ENCODE measurements around the gene OTOL1. TPM values are rescaled to one million over a fixed set of nuclear protein-coding genes. Genes with fewer than 3 reads are reported as not detected.

Gene OTOL1
- total RNA-seq (not detected), polyA plus RNA-seq (ENCODE audit: insufficient read length in 6 of 6) (not detected)
- long read RNA-seq, donor 1 = 0 reads
- long read RNA-seq, donor 2 = 0 reads
- long read RNA-seq, donor 3 = 0 reads
- long read RNA-seq, donor 4 = 0 reads
- long read RNA-seq, donor 5 = 0 reads
- long read RNA-seq, donor 6 = 0 reads
- long read RNA-seq, donor 7 = 0 reads
- long read RNA-seq, donor 8 = 0 reads
- long read RNA-seq, donor 9 = 0 reads
- long read RNA-seq, donor 10 = 0 reads
- long read RNA-seq, donor 11 = 0 reads
- long read RNA-seq, donor 12 = 0 reads

- TF ChIP-seq, protein P1, sequence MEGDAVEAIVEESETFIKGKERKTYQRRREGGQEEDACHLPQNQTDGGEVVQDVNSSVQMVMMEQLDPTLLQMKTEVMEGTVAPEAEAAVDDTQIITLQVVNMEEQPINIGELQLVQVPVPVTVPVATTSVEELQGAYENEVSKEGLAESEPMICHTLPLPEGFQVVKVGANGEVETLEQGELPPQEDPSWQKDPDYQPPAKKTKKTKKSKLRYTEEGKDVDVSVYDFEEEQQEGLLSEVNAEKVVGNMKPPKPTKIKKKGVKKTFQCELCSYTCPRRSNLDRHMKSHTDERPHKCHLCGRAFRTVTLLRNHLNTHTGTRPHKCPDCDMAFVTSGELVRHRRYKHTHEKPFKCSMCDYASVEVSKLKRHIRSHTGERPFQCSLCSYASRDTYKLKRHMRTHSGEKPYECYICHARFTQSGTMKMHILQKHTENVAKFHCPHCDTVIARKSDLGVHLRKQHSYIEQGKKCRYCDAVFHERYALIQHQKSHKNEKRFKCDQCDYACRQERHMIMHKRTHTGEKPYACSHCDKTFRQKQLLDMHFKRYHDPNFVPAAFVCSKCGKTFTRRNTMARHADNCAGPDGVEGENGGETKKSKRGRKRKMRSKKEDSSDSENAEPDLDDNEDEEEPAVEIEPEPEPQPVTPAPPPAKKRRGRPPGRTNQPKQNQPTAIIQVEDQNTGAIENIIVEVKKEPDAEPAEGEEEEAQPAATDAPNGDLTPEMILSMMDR (IDR thresholded peaks at IDR 0.05) = no peak
- Histone ChIP-seq H3K9me3 (no peaks in the 10 kb centered on the region), H3K36me3 (no peaks in the 10 kb centered on the region), H3K27ac (no peak within 1 kb of the TSS), H3K4me1 (no peaks in the 10 kb centered on the region), H3K4me3 (no peak within 1 kb of the TSS), H3K27me3 (no peaks in the 10 kb centered on the region)
- no peak for ATAC-seq
- no peak for DNase-seq
- intact Hi-C loops (cut with DNase I) = no loop called here
Measured at GRCh38 chr3:161496508-161496907, at the start of gene OTOL1. Gene OTOL1, plus strand, starts transcription at chr3:161496808. Its CDS starts 0 bp downstream, at chr3:161496808.

- Histone ChIP-seq H3K27me3 (no peaks in the 10 kb centered on the region), H3K27ac (no peak overlapping the region), H3K4me1 (no peaks in the 10 kb centered on the region), H3K9me3 (no peaks in the 10 kb centered on the region), H3K36me3 (no peaks in the 10 kb centered on the region), H3K4me3 (no peak overlapping the region)
- intact Hi-C loops (cut with DNase I) = no loop called here
- ATAC-seq (no peak), DNase-seq (no peak)
- TF ChIP-seq, protein P1 (IDR thresholded peaks at IDR 0.05) = no peak
Measured at GRCh38 chr3:161449785-161450184, 46.8 kb upstream of the OTOL1 start.

- DNase-seq (peak in 1 of 4 donors; percentile 14), ATAC-seq (peak; percentile 62)
- TF ChIP-seq, protein P1 (IDR thresholded peaks at IDR 0.05) = no peak
- H3K27me3 ChIP-seq = no peaks in the 10 kb centered on the region
- no peaks in the 10 kb centered on the region for H3K36me3 ChIP-seq
- peaks cover 0 to 4% of the 10 kb centered on the region in 2 donors for H3K9me3 ChIP-seq
- H3K27ac ChIP-seq = no peak overlapping the region
- no peaks in the 10 kb centered on the region for H3K4me1 ChIP-seq
- H3K4me3 ChIP-seq = no peak overlapping the region
- intact Hi-C loops (cut with DNase I) = no loop called here
Measured at GRCh38 chr3:161452179-161452578, 44.4 kb upstream of the OTOL1 start.

DNA sequence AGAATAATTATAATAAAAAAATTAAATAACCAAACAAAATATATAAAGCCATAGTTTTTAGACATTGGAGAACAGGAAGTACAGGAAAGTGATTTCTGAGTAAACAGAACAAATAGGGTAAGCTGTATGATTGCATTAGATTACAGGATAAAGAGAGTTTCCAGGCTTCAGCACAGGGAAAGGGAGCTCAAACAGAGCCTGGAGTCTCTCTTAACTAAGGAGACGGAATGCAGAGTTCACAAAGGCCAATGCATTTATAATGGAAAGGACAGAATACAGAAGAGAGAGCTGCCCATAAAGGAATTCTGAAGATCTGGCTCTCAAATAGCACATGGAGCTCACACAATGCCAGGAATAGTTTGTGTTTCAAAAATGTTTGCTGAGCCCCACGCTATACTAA is 42.0 kb upstream of the OTOL1 start:
- H3K36me3 ChIP-seq = no peaks in the 10 kb centered on the region
- H3K4me1 ChIP-seq = no peaks in the 10 kb centered on the region
- no peak for DNase-seq

GRCh38 chr3:161455962-161456361 is 40.6 kb upstream of the OTOL1 start:
- H3K27me3 ChIP-seq = no peaks in the 10 kb centered on the region
- no peak for ATAC-seq
- intact Hi-C loops (cut with DNase I) = no loop called here
- no peak overlapping the region for H3K27ac ChIP-seq
- TF ChIP-seq, protein P1 (IDR thresholded peaks at IDR 0.05) = no peak
- no peak for DNase-seq
- no peaks in the 10 kb centered on the region for H3K4me1 ChIP-seq
- no peaks in the 10 kb centered on the region for H3K36me3 ChIP-seq
- no peak overlapping the region for H3K4me3 ChIP-seq
- H3K9me3 ChIP-seq = peaks cover 0 to 4% of the 10 kb centered on the region in 2 donors

More for the DNA sequence above, 42.0 kb upstream of the OTOL1 start:
- Histone ChIP-seq H3K27me3 (no peaks in the 10 kb centered on the region), H3K27ac (no peak overlapping the region), H3K4me3 (no peak overlapping the region), H3K9me3 (peaks cover 0 to 4% of the 10 kb centered on the region in 2 donors)
- intact Hi-C loops (cut with DNase I) = no loop called here
- no peak for ATAC-seq
- TF ChIP-seq, protein P1 (IDR thresholded peaks at IDR 0.05) = no peak
